ENCODE data around the gene ALKBH6. TPM values are rescaled to one million over a fixed set of nuclear protein-coding genes. Genes with fewer than 3 reads are reported as not detected.

ALKBH6 gene
- total RNA-seq, 6 experiments from 2014 or later: 25.3 to 31.5 (median 28.5) TPM

DNA sequence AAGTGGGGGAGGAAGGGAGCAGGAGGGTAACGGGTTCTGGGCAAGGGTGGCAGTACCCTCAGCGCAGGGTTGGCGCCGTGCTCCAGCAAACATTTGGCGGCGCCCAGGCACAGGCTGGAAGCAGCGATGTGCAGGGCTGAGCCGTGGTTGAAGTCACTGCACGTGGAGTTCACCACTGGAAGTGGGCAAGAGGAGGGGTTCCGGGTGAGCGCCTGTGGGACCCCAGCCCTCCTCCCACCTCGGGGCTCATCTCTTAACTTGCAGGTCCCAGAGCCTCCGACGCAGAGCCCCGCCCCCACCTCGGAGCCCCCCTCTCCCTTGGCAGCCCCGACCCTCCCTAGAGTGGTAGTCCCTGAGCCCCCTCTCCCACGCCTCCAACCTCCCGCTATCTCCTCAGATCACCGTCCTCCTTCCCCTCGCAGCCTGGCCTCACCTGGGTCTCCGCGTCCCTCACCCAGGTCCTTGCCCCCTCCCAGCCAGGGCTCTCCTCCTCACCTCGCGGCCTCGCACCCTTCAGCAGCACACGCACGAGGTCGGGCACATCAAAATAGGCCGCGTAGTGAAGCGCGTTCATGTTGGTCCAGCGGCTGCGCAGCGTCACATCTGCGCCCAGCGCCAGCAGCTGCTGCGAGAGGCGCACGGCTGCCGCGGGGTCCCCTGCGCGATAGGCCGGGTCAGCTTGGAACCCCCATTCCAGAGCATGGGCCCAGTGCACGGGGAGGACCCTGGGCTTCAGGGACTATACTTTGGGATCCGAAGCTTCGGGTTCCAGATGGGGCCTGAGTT lies 12.3 kb upstream of the ALKBH6 start:
- no peak overlapping the region for H3K4me3 Mint-ChIP-seq
- TF ChIP-seq, protein P1, sequence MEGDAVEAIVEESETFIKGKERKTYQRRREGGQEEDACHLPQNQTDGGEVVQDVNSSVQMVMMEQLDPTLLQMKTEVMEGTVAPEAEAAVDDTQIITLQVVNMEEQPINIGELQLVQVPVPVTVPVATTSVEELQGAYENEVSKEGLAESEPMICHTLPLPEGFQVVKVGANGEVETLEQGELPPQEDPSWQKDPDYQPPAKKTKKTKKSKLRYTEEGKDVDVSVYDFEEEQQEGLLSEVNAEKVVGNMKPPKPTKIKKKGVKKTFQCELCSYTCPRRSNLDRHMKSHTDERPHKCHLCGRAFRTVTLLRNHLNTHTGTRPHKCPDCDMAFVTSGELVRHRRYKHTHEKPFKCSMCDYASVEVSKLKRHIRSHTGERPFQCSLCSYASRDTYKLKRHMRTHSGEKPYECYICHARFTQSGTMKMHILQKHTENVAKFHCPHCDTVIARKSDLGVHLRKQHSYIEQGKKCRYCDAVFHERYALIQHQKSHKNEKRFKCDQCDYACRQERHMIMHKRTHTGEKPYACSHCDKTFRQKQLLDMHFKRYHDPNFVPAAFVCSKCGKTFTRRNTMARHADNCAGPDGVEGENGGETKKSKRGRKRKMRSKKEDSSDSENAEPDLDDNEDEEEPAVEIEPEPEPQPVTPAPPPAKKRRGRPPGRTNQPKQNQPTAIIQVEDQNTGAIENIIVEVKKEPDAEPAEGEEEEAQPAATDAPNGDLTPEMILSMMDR (IDR thresholded peaks at IDR 0.05): no peak
- 0 out of 2 replicates have a peak, but pooled peaks cover 1% of the 10 kb centered on the region for H3K27me3 Mint-ChIP-seq (ENCODE audit: insufficient read depth)
- no peak for DNase-seq
- peaks cover 37% of the 10 kb centered on the region for H3K36me3 Mint-ChIP-seq (ENCODE audit: low read depth)
- no peaks in the 10 kb centered on the region for H3K9me3 Mint-ChIP-seq
- peaks cover 9% of the 10 kb centered on the region for H3K4me1 Mint-ChIP-seq (ENCODE audit: low read depth)
- H3K27ac Mint-ChIP-seq: no peak overlapping the region

DNA sequence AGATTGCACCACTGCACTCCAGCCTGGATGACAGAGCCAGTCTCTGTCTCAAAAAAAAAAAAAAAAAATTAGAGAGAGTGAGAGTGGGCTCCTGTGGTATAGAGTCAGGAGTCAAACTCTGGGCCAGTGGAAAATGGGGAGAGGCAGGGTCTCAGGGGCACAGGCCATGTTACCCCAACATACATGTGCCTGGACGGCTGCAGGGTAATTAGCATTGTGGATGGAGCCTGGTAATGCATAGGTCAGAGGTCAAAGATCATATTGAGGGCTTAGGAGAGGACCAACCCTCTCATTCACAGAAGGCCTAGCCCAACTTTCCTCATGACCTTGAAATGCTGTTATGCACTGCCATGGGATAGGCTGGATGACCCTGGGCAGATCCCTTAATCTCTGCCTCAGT lies 11.5 kb upstream of the ALKBH6 start:
- no peak for DNase-seq
- Mint-ChIP-seq H3K27ac (no peak overlapping the region), H3K36me3 (ENCODE audit: low read depth) (peaks cover 35% of the 10 kb centered on the region), H3K4me1 (ENCODE audit: low read depth) (peaks cover 5% of the 10 kb centered on the region; the same call in 1 of the 2 replicates), H3K27me3 (ENCODE audit: insufficient read depth) (0 out of 2 replicates have a peak, but pooled peaks cover 1% of the 10 kb centered on the region), H3K9me3 (no peaks in the 10 kb centered on the region), H3K4me3 (no peak overlapping the region)
- TF ChIP-seq, protein P1 (IDR thresholded peaks at IDR 0.05): no peak

DNA sequence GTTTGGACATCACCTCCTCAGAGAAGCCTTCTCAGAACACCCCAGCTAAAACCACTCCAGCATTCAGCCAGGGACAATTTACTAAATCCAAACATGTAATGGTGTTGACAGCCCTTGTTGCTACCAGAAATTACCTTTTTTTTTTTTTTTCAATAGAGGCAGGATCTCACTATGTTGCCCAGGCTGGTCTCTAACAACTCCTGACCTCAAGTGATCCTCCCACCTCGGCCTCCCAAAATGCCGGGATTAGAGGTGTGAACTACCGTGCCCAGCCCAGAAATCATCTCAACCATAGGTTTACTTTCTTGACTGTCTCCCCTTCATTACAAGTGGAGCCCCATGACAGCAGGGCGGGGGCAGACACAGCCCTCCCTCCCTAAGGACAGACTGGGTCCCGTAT lies 9.4 kb upstream of the ALKBH6 start:
- Mint-ChIP-seq H3K4me3 (no peak overlapping the region), H3K4me1 (ENCODE audit: low read depth) (no peaks in the 10 kb centered on the region), H3K9me3 (no peaks in the 10 kb centered on the region), H3K36me3 (ENCODE audit: low read depth) (peaks cover 26% of the 10 kb centered on the region), H3K27ac (no peak overlapping the region), H3K27me3 (ENCODE audit: insufficient read depth) (0 out of 2 replicates have a peak, but pooled peaks cover 1% of the 10 kb centered on the region)
- TF ChIP-seq, protein P1 (IDR thresholded peaks at IDR 0.05): no peak
- no peak for DNase-seq

DNA sequence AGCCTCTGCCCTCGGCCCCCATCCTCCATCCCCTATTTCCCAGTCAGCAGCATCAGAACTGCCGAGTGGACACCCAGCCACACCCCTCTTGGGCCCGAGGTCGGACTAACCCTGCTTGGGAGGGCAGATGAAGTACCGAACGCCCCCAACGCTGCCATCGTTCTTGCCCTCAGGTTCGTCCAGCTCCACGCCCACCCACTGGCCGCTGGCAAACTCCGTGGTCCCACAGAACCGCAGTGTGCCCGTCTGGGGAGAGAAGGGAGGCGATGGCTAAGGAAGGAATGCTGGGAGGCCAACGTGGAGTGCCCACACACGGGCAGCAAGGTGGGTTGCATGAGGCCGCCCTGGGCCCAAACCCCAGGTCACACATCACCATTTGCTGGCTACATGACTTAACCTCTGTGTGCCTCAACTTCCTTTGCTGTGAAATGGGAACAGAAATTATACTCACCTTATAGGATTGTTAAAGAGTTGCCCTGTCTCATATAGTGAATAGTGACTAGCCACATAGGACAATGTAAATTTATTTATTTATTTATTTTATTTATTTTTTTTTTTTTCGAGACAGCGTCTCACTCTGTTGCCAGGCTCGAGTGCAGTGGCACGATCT lies 5.2 kb upstream of the ALKBH6 start:
- no peak for DNase-seq
- Mint-ChIP-seq H3K9me3 (no peaks in the 10 kb centered on the region), H3K4me1 (ENCODE audit: low read depth) (peaks cover 14% of the 10 kb centered on the region), H3K27ac (no peak overlapping the region), H3K4me3 (no peak overlapping the region), H3K27me3 (ENCODE audit: insufficient read depth) (peaks cover 3% of the 10 kb centered on the region), H3K36me3 (ENCODE audit: low read depth) (peaks cover 10% of the 10 kb centered on the region; the same call in 1 of the 2 replicates)
- TF ChIP-seq, protein P1 (IDR thresholded peaks at IDR 0.05): no peak

DNA sequence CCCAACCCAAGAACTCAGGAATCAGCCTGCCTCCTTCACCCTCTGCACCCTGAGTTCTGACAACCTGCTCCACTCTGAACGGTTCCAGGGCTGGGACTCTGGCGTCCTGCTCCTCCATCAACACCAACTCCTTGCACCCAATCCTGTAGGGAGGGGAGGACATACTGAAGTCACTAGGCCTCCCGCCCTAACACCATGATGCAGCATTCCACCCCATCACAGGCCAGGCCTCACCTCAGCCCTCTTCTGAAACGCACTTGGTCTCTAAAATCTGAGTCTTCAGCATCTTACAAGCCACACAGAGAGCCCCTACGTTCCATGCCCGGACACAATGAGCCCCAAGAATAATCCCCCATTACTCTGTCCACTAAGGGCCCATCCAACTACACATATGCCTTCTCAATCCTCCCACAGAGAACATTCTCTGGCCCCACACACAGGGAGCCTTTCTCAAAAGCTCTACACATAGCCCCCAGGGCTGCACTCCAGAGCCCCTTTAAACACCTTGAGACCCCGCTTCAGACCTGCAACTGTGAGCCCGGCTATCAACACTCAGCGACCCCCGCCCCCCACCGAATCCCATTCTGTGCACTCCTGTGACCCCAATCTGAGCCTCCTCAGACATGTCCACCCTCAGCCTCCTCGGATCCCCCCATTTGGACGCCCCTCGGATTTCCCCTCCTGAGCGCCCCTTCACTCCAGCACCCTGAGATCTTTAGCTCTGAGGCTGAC lies 567 bp downstream of the ALKBH6 start:
- DNase-seq: no peak
- Mint-ChIP-seq H3K4me1 (ENCODE audit: low read depth) (peaks cover 38% of the 10 kb centered on the region), H3K9me3 (no peaks in the 10 kb centered on the region), H3K4me3 (peak overlapping the region; percentile 99), H3K27me3 (ENCODE audit: insufficient read depth) (peaks cover 5% of the 10 kb centered on the region), H3K27ac (peak overlapping the region; percentile 91), H3K36me3 (ENCODE audit: low read depth) (no peaks in the 10 kb centered on the region)
- TF ChIP-seq, protein P1 (IDR thresholded peaks at IDR 0.05): no peak
